Measurements from ENCODE around the gene NPPB. TPM values are rescaled to one million over a fixed set of nuclear protein-coding genes. Genes with fewer than 3 reads are reported as not detected.

The NPPB gene
- total and polyA plus RNA-seq, 9 donors = not detected

DNA sequence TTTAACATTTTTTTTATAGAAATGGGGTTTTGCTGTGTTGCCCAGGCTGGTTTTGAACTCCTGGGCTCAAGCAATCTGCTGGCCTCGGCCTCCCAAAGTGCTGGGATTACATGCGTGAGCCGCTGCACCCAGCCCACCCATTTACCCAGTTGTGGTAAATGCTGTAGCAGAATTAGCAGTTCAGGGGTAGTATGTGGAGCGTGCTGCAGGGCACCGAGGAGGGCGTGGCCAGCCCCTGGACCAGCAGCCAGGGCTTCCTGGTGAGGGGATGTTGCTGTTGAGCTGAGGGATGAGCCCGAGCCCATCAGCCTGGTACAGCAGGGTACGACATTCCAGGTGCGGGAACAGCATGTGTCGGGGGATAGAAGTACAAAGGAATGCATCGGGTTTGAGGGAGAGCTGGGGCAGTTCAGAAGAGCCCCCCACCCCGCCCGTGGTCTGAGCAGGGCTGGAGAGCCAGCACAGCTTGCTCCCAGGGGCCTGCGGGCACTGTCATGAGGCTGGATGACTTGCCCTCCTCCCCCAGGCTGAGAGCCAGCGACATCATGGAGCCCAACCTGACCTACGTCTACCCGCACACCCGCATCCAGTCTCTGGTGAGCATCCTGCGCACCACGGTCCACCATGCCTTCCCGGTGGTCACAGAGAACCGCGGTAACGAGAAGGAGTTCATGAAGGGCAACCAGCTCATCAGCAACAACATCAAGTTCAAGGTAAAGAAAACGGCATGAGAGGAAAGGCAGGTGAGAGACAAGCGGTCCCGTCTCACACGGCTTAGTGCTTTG, 23.1 kb downstream of the NPPB start:
- Histone ChIP-seq H3K27me3 (ENCODE audit: control insufficient read depth, insufficient read depth, low read length) (no peaks in the 10 kb centered on the region), H3K27ac (ENCODE audit: low read length) (no peak overlapping the region), H3K9me3 (replicated peaks; ENCODE audit: control insufficient read depth, low read depth, low read length) (no peaks in the 10 kb centered on the region), H3K36me3 (ENCODE audit: control insufficient read depth, insufficient read depth, low read length) (peaks cover 95% of the 10 kb centered on the region), H3K4me1 (ENCODE audit: control insufficient read depth, insufficient read depth, low read length) (no peaks in the 10 kb centered on the region), H3K4me3 (ENCODE audit: low read length) (no peak overlapping the region)
- 93% methylated on average over 19 of the region's 28 CpGs for WGBS (ENCODE audit: insufficient coverage)
- DNase-seq = no peak

DNA sequence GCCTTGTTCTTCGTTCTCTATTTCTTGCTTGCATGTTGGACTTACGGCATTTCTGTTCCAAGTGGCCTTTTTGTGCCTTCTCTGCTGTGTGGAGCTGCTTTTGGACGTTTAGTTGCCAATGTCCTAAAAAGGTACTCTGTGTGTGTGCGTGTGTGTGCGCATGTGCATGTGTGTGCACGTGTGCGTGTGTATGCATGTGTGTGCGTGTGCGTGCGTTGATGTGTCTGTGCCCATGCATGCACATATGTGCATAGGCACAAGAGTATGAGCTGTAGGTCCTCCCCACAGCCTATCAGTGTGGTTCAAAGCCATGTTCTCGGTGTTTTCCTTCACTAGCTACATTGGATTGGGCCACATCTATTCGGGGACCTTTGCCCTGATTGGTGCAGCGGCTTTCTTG, 24.8 kb downstream of the NPPB start:
- 95% methylated on average over 12 of the region's 13 CpGs for WGBS (ENCODE audit: insufficient coverage)
- H3K9me3 ChIP-seq (replicated peaks; ENCODE audit: control insufficient read depth, low read depth, low read length) = no peaks in the 10 kb centered on the region
- H3K36me3 ChIP-seq (ENCODE audit: control insufficient read depth, insufficient read depth, low read length) = peaks cover 91% of the 10 kb centered on the region
- DNase-seq = no peak
- H3K4me1 ChIP-seq (ENCODE audit: control insufficient read depth, insufficient read depth, low read length) = no peaks in the 10 kb centered on the region
- H3K27me3 ChIP-seq (ENCODE audit: control insufficient read depth, insufficient read depth, low read length) = no peaks in the 10 kb centered on the region
- no peak overlapping the region for H3K4me3 ChIP-seq (ENCODE audit: low read length)
- H3K27ac ChIP-seq (ENCODE audit: low read length) = no peak overlapping the region

DNA sequence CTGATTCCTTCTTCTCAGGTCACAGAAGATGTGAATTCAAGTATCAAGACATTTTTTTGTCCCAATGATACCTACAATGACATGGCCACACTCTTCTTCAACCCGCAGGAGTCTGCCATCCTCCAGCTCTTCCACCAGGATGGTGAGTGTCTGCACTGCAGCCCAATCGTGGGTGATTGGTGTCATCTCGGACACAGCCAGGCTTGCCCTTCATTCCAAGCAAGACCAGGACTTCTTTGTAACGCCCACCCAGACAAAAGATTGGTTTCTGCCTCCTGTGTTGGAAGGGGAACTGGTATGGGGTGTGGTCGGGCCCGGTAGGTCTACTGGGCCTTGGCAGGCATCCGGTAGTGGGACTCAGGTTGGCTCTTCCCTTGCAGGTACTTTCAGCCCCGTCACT, 25.2 kb downstream of the NPPB start:
- Histone ChIP-seq H3K27ac (ENCODE audit: low read length) (no peak overlapping the region), H3K36me3 (ENCODE audit: control insufficient read depth, insufficient read depth, low read length) (peaks cover 91% of the 10 kb centered on the region), H3K4me1 (ENCODE audit: control insufficient read depth, insufficient read depth, low read length) (no peaks in the 10 kb centered on the region), H3K9me3 (replicated peaks; ENCODE audit: control insufficient read depth, low read depth, low read length) (no peaks in the 10 kb centered on the region), H3K27me3 (ENCODE audit: control insufficient read depth, insufficient read depth, low read length) (no peaks in the 10 kb centered on the region), H3K4me3 (ENCODE audit: low read length) (no peak overlapping the region)
- DNase-seq = no peak
- 94% methylated on average over 5 of the region's 8 CpGs for WGBS (ENCODE audit: insufficient coverage)

DNA sequence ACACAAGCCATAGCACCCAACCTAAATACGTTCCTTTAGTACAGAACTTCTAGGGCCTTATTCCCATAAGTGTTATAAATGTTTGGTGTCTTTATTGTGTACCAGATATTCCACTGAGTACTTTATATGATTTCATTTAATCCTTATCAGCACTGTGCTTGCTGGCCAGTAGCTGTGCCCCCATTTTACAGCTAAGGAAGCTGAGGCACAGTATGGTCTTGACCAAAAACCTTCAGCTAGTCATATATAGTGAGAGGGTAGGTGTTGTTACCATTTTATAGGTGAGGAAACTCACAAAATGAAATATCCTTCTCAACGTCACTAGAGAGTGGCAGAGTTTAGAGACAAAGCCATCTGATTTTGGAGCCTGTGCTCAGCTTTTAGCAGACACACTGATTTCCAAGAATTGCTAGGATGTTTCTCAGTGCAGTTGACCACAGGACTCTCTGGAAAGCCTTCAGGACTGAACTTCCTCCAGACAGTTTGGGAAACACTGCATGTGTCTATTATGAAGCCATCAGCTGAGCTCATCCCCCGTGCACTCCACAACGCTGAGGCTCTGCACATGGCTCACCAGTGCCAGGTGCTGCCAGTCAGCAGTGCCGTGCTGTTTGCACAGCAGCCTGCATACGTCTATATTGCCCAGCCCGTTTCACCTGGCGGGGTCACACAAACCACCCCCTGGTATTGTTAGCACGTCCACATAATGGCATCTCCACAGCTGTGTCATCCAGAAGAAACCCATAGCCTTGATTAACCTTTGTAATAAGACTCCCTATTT, 26.6 kb downstream of the NPPB start:
- peaks cover 91% of the 10 kb centered on the region for H3K36me3 ChIP-seq (ENCODE audit: control insufficient read depth, insufficient read depth, low read length)

DNA sequence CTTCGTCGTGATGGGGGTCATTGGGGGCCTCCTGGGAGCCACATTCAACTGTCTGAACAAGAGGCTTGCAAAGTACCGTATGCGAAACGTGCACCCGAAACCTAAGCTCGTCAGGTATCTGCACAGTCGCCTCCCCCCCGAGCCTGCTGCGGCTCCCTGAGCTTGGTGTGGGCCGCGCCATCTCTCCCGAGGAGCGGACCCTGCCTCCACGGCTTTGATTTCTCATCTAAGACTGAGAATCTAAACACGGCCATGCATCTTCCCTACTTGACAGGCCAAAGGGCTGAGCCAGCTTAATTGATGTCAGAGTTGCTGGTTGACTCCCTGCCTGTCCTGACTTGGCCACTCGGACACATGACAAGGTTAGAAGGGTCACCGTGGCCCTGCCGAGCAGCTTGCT, 30.2 kb downstream of the NPPB start:
- Histone ChIP-seq H3K4me1 (ENCODE audit: control insufficient read depth, insufficient read depth, low read length) (no peaks in the 10 kb centered on the region), H3K9me3 (replicated peaks; ENCODE audit: control insufficient read depth, low read depth, low read length) (no peaks in the 10 kb centered on the region), H3K27ac (ENCODE audit: low read length) (no peak overlapping the region), H3K27me3 (ENCODE audit: control insufficient read depth, insufficient read depth, low read length) (no peaks in the 10 kb centered on the region), H3K4me3 (ENCODE audit: low read length) (no peak overlapping the region), H3K36me3 (ENCODE audit: control insufficient read depth, insufficient read depth, low read length) (peaks cover 91% of the 10 kb centered on the region)
- 89% methylated on average over 18 of the region's 19 CpGs for WGBS (ENCODE audit: insufficient coverage)
- no peak for DNase-seq

More for the DNA sequence above, 26.6 kb downstream of the NPPB start:
- 93% methylated on average over 8 of the region's 9 CpGs for WGBS (ENCODE audit: insufficient coverage)
- Histone ChIP-seq H3K27ac (ENCODE audit: low read length) (no peak overlapping the region), H3K4me1 (ENCODE audit: control insufficient read depth, insufficient read depth, low read length) (no peaks in the 10 kb centered on the region), H3K4me3 (ENCODE audit: low read length) (no peak overlapping the region), H3K9me3 (replicated peaks; ENCODE audit: control insufficient read depth, low read depth, low read length) (no peaks in the 10 kb centered on the region), H3K27me3 (ENCODE audit: control insufficient read depth, insufficient read depth, low read length) (no peaks in the 10 kb centered on the region)
- DNase-seq = no peak

DNA sequence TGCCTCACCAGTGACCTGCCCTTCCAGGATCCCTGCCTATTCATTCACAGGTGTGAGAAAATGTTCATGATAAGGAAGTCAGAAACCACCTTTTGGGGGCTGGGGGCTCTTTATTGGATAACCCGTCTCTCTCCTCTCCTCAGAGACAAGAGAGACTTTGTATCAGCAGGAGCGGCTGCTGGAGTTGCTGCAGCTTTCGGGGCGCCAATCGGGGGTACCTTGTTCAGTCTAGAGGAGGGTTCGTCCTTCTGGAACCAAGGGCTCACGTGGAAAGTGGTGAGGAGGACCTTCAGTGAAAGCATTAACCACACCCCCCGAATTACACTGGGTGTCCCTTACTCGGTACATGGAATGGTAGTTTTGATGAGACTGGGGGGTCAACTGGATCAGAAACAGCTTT, 31.8 kb downstream of the NPPB start:
- no peak overlapping the region for H3K27ac ChIP-seq (ENCODE audit: low read length)
- H3K9me3 ChIP-seq (replicated peaks; ENCODE audit: control insufficient read depth, low read depth, low read length) = no peaks in the 10 kb centered on the region
- no peaks in the 10 kb centered on the region for H3K27me3 ChIP-seq (ENCODE audit: control insufficient read depth, insufficient read depth, low read length)
- no peak for DNase-seq
- H3K4me1 ChIP-seq (ENCODE audit: control insufficient read depth, insufficient read depth, low read length) = no peaks in the 10 kb centered on the region
- WGBS (ENCODE audit: insufficient coverage) = 100% methylated on average over 1 of the region's 9 CpGs
- no peak overlapping the region for H3K4me3 ChIP-seq (ENCODE audit: low read length)
- peaks cover 86% of the 10 kb centered on the region for H3K36me3 ChIP-seq (ENCODE audit: control insufficient read depth, insufficient read depth, low read length)

DNA sequence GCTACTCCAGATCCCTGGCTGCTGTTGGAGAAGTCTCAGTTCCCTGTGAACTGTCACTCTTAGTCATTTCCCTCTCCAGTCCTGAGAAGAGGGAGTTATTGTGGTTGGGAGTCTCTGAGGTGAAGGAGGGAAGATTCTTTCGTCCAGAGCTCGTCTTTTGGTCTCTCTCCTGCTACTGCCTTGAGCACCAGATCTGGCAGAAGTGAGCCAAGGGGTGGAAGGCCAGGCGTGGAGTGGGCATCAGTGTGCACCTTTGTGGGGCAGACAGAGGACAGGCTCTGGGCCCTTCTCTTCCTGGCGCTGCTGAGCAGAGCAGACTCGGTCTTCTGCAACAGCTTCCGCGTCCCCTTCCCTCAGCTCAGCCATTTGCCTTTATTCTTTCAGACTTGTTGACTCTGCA, 33.6 kb downstream of the NPPB start:
- no peaks in the 10 kb centered on the region for H3K9me3 ChIP-seq (replicated peaks; ENCODE audit: control insufficient read depth, low read depth, low read length)
- H3K4me3 ChIP-seq (ENCODE audit: low read length) = no peak overlapping the region
- H3K27me3 ChIP-seq (ENCODE audit: control insufficient read depth, insufficient read depth, low read length) = no peaks in the 10 kb centered on the region
- H3K27ac ChIP-seq (ENCODE audit: low read length) = no peak overlapping the region
- no peak for DNase-seq
- WGBS (ENCODE audit: insufficient coverage) = 100% methylated on average over 4 of the region's 7 CpGs
- peaks cover 75% of the 10 kb centered on the region for H3K36me3 ChIP-seq (ENCODE audit: control insufficient read depth, insufficient read depth, low read length)
- no peaks in the 10 kb centered on the region for H3K4me1 ChIP-seq (ENCODE audit: control insufficient read depth, insufficient read depth, low read length)

DNA sequence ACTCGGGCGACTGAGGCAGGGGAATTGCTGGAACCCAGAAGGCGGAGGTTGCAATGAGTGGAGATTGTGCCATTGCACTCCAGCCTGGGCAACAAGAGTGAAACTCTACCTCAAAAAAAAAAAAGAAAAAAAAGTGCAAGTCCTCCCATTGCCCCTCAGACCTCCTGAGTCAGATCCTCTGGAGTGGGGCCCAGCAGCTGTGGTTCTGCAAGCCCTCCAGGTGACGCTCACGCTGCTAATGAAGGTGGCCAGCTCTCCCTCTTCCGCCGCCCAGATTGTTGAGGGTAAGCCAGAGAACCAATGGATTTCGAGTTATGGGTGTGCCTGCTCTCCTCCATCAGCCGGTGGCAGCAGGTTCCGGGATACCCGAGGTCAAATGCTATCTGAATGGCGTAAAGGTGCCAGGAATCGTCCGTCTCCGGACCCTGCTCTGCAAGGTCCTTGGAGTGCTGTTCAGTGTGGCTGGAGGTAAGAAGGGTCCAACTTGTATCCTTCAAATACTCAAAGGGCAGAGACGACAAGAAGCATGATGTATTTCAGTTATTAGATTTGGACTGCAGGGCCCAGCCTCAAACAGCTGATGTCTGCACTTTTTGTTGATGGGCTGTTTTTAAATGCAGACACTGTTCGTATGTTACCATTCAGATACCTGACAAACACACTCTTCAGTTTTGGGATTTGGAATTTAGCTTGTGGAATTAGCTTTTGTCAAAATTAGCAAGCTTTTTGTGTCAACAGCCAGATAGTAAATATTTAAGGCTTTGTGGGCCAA, 35.2 kb downstream of the NPPB start:
- Histone ChIP-seq H3K36me3 (ENCODE audit: control insufficient read depth, insufficient read depth, low read length) (peaks cover 71% of the 10 kb centered on the region), H3K27me3 (ENCODE audit: control insufficient read depth, insufficient read depth, low read length) (no peaks in the 10 kb centered on the region), H3K4me3 (ENCODE audit: low read length) (no peak overlapping the region), H3K4me1 (ENCODE audit: control insufficient read depth, insufficient read depth, low read length) (no peaks in the 10 kb centered on the region), H3K9me3 (replicated peaks; ENCODE audit: control insufficient read depth, low read depth, low read length) (no peaks in the 10 kb centered on the region), H3K27ac (ENCODE audit: low read length) (no peak overlapping the region)
- DNase-seq = no peak
- WGBS (ENCODE audit: insufficient coverage) = 88% methylated on average over 14 of the region's 17 CpGs

DNA sequence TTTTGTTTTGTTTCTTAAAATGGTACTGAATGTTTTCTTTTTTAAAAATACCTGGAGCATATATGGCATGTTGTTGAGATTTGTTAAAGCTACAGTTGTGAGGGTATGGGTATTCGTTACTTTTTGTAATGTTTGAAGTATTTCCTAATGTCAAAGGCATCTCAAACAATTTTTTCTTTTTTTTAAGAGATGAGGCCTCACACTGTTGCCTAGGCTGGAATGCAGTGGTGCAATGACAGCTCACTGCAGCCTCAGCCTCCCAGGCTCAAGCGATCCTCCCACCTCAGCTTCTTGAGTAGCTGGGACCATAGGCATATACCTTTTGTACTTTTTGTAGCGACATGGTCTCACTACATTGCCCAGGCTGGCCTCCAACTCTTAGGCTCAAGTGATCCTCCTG, 36.7 kb downstream of the NPPB start:
- no peak for DNase-seq
- 100% methylated on average over 1 of the region's 3 CpGs for WGBS (ENCODE audit: insufficient coverage)
- no peak overlapping the region for H3K4me3 ChIP-seq (ENCODE audit: low read length)
- no peaks in the 10 kb centered on the region for H3K9me3 ChIP-seq (replicated peaks; ENCODE audit: control insufficient read depth, low read depth, low read length)
- H3K36me3 ChIP-seq (ENCODE audit: control insufficient read depth, insufficient read depth, low read length) = peaks cover 70% of the 10 kb centered on the region
- no peaks in the 10 kb centered on the region for H3K4me1 ChIP-seq (ENCODE audit: control insufficient read depth, insufficient read depth, low read length)
- H3K27ac ChIP-seq (ENCODE audit: low read length) = no peak overlapping the region
- no peaks in the 10 kb centered on the region for H3K27me3 ChIP-seq (ENCODE audit: control insufficient read depth, insufficient read depth, low read length)

DNA sequence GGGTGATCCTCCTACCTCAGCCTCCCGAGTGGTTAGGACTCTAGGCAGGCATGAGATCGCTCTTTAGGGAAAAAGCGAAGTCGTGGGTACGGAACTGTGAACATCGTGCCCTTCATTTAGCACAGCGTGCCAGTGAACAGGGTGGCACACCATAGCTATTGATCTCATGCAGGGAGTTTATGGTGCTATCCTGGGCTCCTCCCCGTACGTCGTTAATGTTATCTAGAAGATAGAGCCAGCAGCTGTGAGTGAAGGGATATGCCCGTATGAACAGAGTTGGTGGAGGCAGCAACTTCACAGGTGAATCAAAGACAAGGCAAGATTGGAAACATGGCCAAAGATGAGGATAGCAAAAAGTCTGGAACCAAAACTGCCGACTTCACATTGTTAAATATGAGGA, 41.6 kb downstream of the NPPB start:
- H3K36me3 ChIP-seq (ENCODE audit: control insufficient read depth, insufficient read depth, low read length) = peaks cover 50% of the 10 kb centered on the region

More for the DNA sequence above, 41.6 kb downstream of the NPPB start:
- no peaks in the 10 kb centered on the region for H3K27me3 ChIP-seq (ENCODE audit: control insufficient read depth, insufficient read depth, low read length)
- 97% methylated on average over 11 of the region's 12 CpGs for WGBS (ENCODE audit: insufficient coverage)
- H3K4me3 ChIP-seq (ENCODE audit: low read length) = no peak overlapping the region
- no peak for DNase-seq
- no peak overlapping the region for H3K27ac ChIP-seq (ENCODE audit: low read length)
- no peaks in the 10 kb centered on the region for H3K9me3 ChIP-seq (replicated peaks; ENCODE audit: control insufficient read depth, low read depth, low read length)
- H3K4me1 ChIP-seq (ENCODE audit: control insufficient read depth, insufficient read depth, low read length) = no peaks in the 10 kb centered on the region

All from muscle of leg (tissue), 11 donors.